ENCODE measurements around the gene ATP2B1.

The ATP2B1 gene

DNA sequence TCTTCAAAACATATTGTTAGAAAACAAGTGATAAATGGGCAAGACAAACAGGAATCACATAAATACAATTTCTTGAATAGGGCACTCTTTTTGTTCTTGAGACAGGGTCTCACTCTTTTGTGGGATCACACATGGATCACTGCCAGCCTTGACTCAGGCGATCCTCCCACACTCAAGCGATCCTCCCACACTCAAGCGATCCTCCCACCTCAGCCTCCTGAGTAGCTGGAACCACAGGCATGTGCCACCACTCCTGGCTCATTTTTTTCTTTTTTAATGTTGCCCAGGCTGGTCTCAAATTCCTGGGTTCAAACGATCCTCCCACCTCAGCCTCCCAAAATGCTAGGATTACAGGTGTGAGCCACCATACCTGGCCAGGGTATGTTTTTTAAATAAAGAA is 57.4 kb downstream of the ATP2B1 start:
- TF ChIP-seq REST (IDR thresholded peaks at IDR 0.05; ENCODE audit: insufficient read depth in 1 of 2, low read depth in 2 of 2, low read length in 2 of 2), result no peak

GRCh38 chr12:89650239-89650638 is 58.4 kb downstream of the ATP2B1 start:
- TF ChIP-seq SIN3A (IDR thresholded peaks at IDR 0.05; ENCODE audit: borderline replicate concordance, insufficient read depth, low read length), result no peak
- no peak for TF ChIP-seq REST (IDR thresholded peaks at IDR 0.05; ENCODE audit: insufficient read depth in 1 of 2, low read depth in 2 of 2, low read length in 2 of 2)
- TF ChIP-seq FOXP2 (optimal IDR thresholded peaks at IDR 0.05; ENCODE audit: borderline replicate concordance, extremely low read depth, extremely low read length, insufficient read depth), result no peak
- no peak for TF ChIP-seq POLR2AphosphoS5 (IDR thresholded peaks at IDR 0.05; ENCODE audit: low read depth, low read length)
- TF ChIP-seq TAF1 (IDR thresholded peaks at IDR 0.05; ENCODE audit: borderline replicate concordance, insufficient read depth, low read length), result no peak

DNA sequence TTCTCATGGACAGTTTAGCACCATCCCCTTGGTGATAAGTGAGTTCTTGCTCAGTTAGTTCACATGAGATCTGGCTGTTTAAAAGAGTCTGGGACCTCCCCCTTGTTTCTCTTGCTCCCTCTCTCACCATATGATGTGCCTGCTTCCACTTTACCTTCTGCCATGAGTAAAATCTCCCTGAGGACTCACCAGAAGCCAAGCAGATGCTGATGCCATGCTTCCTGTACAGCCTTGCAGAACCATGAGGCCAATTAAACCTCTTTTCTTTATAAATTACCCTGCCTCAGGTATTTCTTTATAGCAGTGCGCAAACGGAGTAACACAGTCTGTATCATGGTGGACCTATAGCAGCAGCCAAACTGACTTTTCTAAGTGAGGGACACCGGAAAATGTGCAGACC is 58.8 kb downstream of the ATP2B1 start:
- TF ChIP-seq REST (IDR thresholded peaks at IDR 0.05; ENCODE audit: insufficient read depth in 1 of 2, low read depth in 2 of 2, low read length in 2 of 2) (no peak), FOXP2 (optimal IDR thresholded peaks at IDR 0.05; ENCODE audit: borderline replicate concordance, extremely low read depth, extremely low read length, insufficient read depth) (no peak), TAF1 (IDR thresholded peaks at IDR 0.05; ENCODE audit: borderline replicate concordance, insufficient read depth, low read length) (no peak), POLR2AphosphoS5 (IDR thresholded peaks at IDR 0.05; ENCODE audit: low read depth, low read length) (no peak), SIN3A (IDR thresholded peaks at IDR 0.05; ENCODE audit: borderline replicate concordance, insufficient read depth, low read length) (no peak)

DNA sequence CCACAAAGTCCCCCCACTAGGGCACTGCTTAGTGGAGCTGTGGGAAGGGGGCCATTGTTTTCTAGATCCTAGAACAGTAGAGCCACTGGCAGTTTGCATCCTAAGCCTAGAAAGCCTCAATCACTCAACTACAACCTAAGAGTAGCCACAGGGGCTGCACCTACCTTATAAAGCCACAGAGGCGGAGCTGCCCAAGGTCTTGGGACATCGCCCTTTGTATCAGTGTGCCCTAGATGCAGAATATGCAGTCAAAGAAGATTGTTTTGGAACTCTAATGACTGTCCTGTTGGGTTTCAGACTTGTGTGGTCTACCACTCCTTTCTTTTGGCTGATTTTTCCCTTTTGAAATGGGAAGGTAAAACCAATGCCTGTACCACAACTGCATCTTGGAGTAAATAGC is 59.5 kb downstream of the ATP2B1 start:
- TF ChIP-seq REST (IDR thresholded peaks at IDR 0.05; ENCODE audit: insufficient read depth in 1 of 2, low read depth in 2 of 2, low read length in 2 of 2) (no peak), TAF1 (IDR thresholded peaks at IDR 0.05; ENCODE audit: borderline replicate concordance, insufficient read depth, low read length) (no peak), SIN3A (IDR thresholded peaks at IDR 0.05; ENCODE audit: borderline replicate concordance, insufficient read depth, low read length) (no peak), POLR2AphosphoS5 (IDR thresholded peaks at IDR 0.05; ENCODE audit: low read depth, low read length) (no peak), FOXP2 (optimal IDR thresholded peaks at IDR 0.05; ENCODE audit: borderline replicate concordance, extremely low read depth, extremely low read length, insufficient read depth) (no peak)

DNA sequence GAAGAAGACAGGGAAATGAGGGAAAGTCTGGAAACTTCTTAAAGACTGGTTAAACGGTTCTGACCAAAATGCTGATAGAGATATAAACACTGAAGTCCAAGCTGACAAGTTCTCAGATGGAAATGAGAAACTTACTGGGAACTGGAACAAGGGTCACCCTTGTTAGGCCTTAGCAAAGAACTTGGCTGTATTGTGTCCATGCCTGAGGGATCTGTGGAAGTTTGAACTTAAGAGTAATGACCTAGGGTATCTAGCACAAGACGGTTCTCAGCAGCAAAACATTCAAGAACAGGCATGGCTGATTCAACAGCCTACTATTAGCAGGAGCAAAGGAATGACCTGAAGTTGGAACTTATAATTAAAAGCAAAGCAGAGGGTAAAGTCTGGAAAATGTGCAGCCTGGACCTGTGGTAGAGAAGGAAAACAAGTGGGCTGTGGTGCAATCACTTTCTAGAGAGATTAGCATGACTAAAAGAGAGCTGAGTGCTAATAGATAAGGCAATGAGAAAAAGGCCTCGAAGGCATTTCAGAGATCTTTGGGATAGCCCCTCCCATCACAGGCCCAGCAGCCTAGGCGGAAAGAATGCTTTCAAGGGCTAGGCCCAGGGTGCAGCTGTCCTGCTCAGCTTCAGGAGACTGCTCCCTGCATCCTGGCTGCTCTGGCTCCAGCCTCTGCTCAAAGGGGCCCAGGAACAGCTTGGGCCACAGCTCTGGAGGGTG is 60.3 kb downstream of the ATP2B1 start:
- no peak for TF ChIP-seq REST (IDR thresholded peaks at IDR 0.05; ENCODE audit: insufficient read depth in 1 of 2, low read depth in 2 of 2, low read length in 2 of 2)
- no peak for TF ChIP-seq FOXP2 (optimal IDR thresholded peaks at IDR 0.05; ENCODE audit: borderline replicate concordance, extremely low read depth, extremely low read length, insufficient read depth)
- TF ChIP-seq POLR2AphosphoS5 (IDR thresholded peaks at IDR 0.05; ENCODE audit: low read depth, low read length), result no peak
- TF ChIP-seq TAF1 (IDR thresholded peaks at IDR 0.05; ENCODE audit: borderline replicate concordance, insufficient read depth, low read length), result no peak
- TF ChIP-seq SIN3A (IDR thresholded peaks at IDR 0.05; ENCODE audit: borderline replicate concordance, insufficient read depth, low read length), result no peak
